IgD-negative memory B cell (primary cell): ENCODE data around the gene KIFC1. TPM values are rescaled to one million over a fixed set of nuclear protein-coding genes. Genes with fewer than 3 reads are reported as not detected.
"Not testable (repeated sequence)": the region's sequence is repeated elsewhere in the genome, so short reads cannot be mapped to it uniquely, and the experiment has no call there.

Experiments
- H3K27ac Mint-ChIP-seq, 3 donors: one replicate each; pipeline ENCODE4 v1.8.0; 2020 to 2022; ENCODE audit warnings: mild to moderate bottlenecking in 3 of 3, mixed read lengths in 3 of 3, moderate library complexity in 1 of 3
- H3K27me3 Mint-ChIP-seq: one replicate; pipeline ENCODE4 v1.8.0; 2021; ENCODE audit warnings: mixed read lengths
- H3K36me3 Mint-ChIP-seq: one replicate; pipeline ENCODE4 v1.8.0; 2020; ENCODE audit warnings: mild to moderate bottlenecking, mixed read lengths
- H3K4me1 Mint-ChIP-seq, 3 donors: one replicate each; pipeline ENCODE4 v1.8.0; 2020 to 2022; ENCODE audit warnings: mixed read lengths in 3 of 3, mild to moderate bottlenecking in 1 of 3
- H3K4me3 Mint-ChIP-seq, 4 donors: one replicate each; pipeline ENCODE4 v1.8.0; 2020 to 2022; ENCODE audit warnings: mild to moderate bottlenecking in 4 of 4, mixed read lengths in 4 of 4, moderate library complexity in 3 of 4
- H3K9me3 Mint-ChIP-seq, 3 donors: one replicate each; pipeline ENCODE4 v1.8.0; 2020 to 2021; ENCODE audit warnings: mixed read lengths in 3 of 3, mild to moderate bottlenecking in 1 of 3
- polyA plus RNA-seq: library from polyadenylated mRNA; unstranded; fragments of 300-500 nt; fragmentation: Illumina TruSeq; gene quantifications from one replicate; pipeline ENCODE4 v1.2.3, GENCODE V29; 2021

KIFC1 gene
- polyA plus RNA-seq, 1 donor from 2014 or later, result 0.23 TPM

DNA sequence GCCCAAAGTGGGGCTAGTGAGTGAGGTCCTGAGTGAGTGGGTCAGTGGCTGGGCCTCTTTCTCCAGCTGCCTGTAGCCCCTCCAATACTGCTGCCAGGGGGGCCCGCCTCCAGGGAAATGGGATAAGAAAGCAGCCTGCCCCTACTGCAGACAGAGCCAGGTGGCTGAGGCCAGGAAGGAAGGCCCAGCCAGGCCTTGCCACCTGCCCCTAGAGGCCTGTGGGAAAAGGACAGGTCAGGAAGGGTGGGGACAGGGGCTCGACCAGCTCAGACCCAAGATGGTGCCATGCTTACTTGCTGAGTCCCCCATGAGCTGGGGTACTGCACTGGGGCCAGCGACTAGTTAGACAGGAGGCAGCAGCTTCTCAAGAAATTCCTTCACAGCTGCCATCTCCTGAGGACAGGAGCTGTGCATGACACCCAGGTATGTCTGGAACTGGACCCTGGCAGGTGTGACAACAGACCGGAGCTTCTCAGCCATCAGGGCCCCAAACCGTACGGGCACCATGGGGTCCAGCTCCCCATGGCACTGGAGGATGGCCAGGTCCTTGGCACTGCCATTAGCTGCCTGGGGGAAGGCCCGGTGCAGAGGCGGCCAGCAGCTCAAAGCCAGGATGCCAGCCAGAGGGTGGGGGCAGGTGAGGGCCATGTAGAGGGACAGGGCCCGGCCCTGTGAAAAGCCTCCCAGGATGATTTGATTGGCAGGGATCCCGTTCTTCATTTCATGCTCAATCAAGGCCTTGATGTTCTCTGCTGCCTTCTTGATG, 26.2 kb upstream of the KIFC1 start:
- not testable (repeated sequence) for H3K36me3 Mint-ChIP-seq, H3K9me3 Mint-ChIP-seq, H3K4me3 Mint-ChIP-seq, H3K27ac Mint-ChIP-seq, H3K27me3 Mint-ChIP-seq, H3K4me1 Mint-ChIP-seq

DNA sequence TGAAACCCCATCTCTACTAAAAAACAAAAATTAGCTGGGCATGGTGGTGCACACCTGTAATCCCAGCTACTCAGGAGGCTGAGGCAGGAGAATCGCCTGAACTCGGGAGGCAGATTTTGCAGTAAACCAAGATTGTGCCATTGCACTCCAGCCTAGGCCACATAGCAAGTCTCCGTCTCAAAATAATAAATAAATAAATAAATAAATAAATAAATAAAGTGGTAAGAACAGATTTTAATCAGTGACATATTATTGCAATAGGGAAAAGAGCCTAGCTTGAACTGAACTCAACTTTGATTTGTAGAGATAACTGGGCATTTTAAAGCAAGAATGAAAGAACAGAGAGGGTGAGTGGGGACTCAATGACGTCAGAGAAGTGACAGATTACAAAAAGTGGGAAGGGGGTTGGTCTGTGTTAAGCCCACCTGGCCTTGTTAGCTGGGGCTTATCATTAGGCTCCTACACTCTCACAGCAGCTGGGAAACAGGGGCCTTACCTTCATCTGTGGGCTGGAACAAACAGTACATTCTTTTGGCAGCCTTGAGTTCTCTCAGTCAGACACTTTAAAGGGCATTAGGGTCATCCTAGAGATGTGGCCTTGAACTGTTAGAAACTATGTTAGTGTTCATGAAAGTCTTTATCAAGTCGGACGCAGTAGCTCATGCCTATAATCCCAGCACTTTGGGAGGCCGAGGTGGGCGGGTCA, 24.5 kb upstream of the KIFC1 start:
- Mint-ChIP-seq H3K36me3 (no peaks in the 10 kb centered on the region), H3K27ac (no peak overlapping the region), H3K4me1 (no peaks in the 10 kb centered on the region), H3K27me3 (no peaks in the 10 kb centered on the region), H3K9me3 (no peaks in the 10 kb centered on the region), H3K4me3 (no peak overlapping the region)

DNA sequence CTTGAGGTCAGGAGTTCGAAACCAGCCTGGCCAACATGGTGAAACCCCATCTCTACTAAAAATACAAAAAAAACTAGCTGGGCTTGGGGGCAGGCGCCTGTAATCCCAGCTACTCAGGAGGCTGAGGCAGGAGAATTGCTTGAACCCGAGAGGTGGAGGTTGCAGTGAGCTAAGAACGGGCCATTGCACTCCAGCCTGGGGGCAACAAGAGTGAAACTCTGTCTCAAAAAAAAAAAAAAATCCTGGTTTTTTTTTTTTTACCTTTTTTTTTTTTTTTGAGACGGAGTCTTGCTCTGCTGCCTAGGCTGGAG, 24.0 kb upstream of the KIFC1 start:
- not testable (repeated sequence) for H3K27ac Mint-ChIP-seq, H3K9me3 Mint-ChIP-seq, H3K36me3 Mint-ChIP-seq, H3K4me3 Mint-ChIP-seq, H3K27me3 Mint-ChIP-seq, H3K4me1 Mint-ChIP-seq

DNA sequence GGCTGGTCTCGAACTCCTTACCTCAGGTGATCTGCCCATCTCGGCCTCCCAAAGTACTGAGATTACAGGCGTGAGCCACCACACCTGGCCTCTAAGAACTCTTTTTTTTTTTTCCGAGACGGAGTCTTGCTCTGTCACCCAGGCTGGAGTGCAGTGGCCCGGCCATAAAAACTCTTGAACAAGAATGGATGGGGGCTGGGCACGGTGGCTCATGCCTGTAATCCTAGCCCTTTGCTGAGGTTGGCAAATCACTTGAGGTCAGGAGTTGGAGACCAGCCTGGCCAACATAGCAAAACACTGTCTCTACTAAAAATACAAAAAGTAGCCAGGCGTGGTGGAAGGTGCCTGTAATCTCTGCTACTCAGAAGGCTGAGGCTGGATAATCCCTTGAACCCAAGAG, 19.7 kb upstream of the KIFC1 start:
- H3K9me3 Mint-ChIP-seq, H3K36me3 Mint-ChIP-seq, H3K4me3 Mint-ChIP-seq, H3K27me3 Mint-ChIP-seq, H3K27ac Mint-ChIP-seq, H3K4me1 Mint-ChIP-seq: not testable (repeated sequence)

DNA sequence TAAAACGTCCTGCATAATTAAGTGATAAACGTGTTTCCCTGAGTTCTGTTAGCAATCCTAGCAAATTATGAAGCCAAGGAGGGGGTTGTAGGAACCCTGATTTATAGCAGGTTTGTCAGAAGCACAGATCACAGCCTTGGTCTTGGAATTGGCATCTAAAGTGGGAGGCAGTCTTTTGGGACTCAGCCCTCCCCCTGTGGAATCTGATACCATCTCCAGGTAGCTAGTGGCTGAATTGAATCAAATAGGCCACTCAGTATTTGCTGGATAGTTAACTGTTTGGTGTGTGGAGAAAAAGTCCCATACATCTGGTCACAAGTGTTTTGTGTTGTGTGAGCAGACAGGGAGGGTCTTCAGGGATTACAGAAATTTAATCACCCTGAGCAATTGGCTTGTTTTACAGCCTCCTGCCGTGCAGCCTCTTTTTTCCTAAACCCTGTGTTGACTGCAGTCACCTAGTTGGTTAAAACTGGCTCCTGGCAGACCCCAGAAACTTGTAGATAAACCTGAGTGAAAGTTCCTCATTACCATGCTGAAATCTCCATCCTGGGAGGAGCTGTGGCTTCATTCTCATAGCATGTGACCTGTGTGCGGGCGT, 19.0 kb upstream of the KIFC1 start:
- Mint-ChIP-seq H3K36me3 (peaks cover 2% of the 10 kb centered on the region), H3K27me3 (no peaks in the 10 kb centered on the region), H3K27ac (no peak overlapping the region), H3K4me1 (peaks cover 0 to 4% (median 2%) of the 10 kb centered on the region in 3 donors), H3K4me3 (no peak overlapping the region), H3K9me3 (no peaks in the 10 kb centered on the region)

DNA sequence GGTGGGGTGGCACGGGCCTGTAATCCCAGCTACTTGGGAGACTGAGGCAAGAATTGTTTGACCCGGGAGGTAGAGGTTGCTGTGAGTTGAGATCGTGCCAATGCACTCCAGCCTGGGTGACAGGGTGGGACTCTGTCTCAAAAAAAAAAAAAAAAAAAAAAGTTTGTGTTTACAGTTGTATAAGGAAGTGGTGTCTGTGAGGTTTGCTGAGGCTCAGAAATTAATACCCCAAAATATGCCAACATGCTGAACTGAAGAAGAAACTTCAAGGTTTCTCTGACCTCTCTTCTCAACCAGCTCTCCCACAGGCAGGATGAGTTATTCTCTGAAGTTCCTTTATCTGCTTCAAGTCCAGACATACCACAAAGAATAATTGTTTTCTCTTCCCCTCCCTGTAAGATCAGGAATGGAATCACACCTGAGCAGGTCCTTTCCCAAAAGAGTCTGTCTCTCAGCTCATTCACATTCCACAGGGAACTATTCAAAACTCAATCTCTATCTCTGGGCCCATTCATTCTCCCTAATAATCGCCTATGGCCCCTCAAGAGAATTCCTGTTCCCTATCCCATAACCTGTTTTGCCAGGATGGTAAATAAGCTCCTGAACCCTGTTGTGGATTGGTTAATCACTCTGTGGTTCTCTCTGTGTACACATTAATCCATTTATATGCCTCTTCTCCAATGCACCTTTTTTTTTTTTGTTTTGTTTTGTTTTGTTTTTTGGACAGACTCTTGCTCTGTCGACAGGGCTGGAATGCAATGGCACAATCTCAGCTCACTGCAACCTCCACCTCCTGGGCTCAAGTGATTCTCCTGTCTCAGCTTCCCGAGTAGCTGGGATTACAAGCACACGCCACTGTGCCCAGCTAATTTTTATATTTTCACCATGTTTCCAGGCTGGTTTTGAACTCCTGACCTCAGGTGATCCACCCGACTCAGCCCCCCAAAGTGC, 17.4 kb upstream of the KIFC1 start:
- peaks cover 2% of the 10 kb centered on the region for H3K36me3 Mint-ChIP-seq
- no peak overlapping the region for H3K4me3 Mint-ChIP-seq
- H3K9me3 Mint-ChIP-seq, result no peaks in the 10 kb centered on the region
- H3K27ac Mint-ChIP-seq, result peak overlapping the region in 1 of 3 donors; percentile 52
- peaks cover 0 to 4% (median 2%) of the 10 kb centered on the region in 3 donors for H3K4me1 Mint-ChIP-seq
- no peaks in the 10 kb centered on the region for H3K27me3 Mint-ChIP-seq

DNA sequence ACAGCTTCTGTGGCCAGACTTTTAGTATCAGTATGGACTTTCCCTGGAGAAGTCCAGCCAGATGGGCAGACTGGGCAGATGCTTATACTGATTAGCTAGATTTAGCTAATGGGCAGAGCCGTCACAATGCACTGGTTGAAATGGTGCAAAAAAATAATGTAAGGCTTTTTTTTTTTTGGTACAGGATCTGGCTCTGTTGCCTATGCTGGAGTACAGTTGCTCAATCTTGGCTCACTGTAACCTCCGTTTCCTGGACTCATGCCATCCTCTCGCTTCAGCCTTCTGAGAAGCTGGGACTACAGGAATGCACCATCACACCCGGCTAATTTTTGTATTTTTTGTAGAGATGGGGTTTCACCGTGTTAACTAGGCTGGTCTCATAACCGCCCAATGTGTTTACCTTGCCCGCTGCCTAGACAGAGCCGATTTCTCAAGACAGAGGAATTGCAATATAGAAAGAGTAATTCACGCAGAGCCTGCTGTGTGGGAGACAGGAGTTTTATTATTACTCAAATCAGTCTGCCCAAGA, 16.4 kb upstream of the KIFC1 start:
- H3K27me3 Mint-ChIP-seq, result no peaks in the 10 kb centered on the region
- peaks cover 2% of the 10 kb centered on the region for H3K36me3 Mint-ChIP-seq
- no peak overlapping the region for H3K27ac Mint-ChIP-seq
- no peaks in the 10 kb centered on the region for H3K9me3 Mint-ChIP-seq
- H3K4me3 Mint-ChIP-seq, result no peak overlapping the region
- H3K4me1 Mint-ChIP-seq, result peaks cover 0 to 4% (median 2%) of the 10 kb centered on the region in 3 donors

DNA sequence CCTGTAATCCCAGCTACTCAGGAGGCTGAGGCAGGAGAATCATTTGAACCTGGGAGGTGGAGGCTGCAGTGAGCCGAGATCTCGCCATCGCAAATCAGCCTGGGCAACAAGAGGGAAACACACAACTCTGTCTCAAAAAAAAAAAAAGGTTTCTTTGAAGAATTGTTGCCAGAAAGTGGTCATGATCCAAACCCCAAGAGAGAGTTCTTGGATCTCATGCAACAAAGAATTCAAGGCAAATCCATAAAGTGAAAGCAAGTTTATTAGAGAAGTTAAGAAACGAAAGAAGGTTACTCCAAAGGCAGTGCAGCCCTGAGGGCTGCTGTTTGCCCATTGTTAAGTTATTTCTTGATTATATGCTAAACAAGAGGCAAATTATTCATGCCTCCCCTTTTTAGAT, 14.5 kb upstream of the KIFC1 start:
- Mint-ChIP-seq H3K9me3 (no peaks in the 10 kb centered on the region), H3K27me3 (no peaks in the 10 kb centered on the region), H3K4me3 (no peak overlapping the region), H3K36me3 (peaks cover 2% of the 10 kb centered on the region), H3K27ac (no peak overlapping the region), H3K4me1 (peaks cover 0 to 4% (median 2%) of the 10 kb centered on the region in 3 donors)

DNA sequence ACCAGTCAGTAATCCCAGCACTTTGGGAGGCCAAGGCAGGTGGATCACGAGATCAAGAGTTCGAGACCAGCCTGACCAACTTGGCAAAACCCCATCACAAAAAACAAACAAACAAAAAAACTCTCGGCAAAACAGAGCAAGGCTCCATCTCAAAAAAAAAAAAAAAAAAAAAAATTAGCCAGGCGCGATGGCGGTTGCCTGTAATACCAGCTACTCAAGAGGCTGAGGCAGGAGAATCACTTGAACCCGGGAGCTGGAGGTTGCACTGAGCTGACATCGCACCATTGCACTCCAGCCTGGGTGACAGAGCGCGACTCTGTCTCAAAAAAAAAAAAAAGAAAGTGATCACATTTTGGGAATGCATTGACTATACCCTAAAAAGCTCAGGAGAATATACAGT, 12.4 kb upstream of the KIFC1 start:
- H3K27ac Mint-ChIP-seq, H3K27me3 Mint-ChIP-seq, H3K36me3 Mint-ChIP-seq, H3K4me1 Mint-ChIP-seq, H3K4me3 Mint-ChIP-seq, H3K9me3 Mint-ChIP-seq: not testable (repeated sequence)

DNA sequence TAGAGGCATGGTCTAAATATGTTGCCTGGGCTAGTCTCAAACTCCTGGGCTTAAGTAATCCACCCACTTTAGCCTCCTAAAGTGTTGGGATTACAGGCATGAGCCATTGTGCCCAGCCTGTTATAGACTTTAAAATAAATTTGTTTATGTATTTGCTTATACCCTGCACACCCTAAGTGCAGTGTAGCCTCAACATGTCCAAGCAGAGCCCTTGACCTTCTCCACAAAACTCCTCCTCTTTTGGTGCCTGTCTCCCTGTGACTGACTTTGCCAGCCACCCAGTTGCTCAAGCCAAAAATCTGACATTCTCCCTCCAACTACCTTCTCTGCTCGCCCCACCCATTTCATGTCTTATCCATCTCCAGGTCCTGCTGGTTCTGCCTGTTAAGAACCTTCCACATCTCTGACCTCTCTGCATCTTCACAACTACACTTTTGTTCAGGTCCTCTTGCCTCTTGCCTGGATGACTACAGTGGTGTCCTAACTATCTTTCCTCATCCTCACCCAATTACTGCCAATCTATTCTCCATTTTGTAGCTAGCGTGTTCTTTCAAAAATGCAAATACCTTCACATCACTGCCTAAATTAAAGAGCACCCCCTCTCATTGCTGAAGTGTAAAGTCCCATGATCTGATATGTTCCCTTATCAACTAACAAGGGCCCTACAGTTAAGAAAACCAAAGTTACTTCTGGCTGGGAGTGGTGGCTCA, 11.2 kb upstream of the KIFC1 start:
- no peaks in the 10 kb centered on the region for H3K4me1 Mint-ChIP-seq
- no peaks in the 10 kb centered on the region for H3K27me3 Mint-ChIP-seq
- no peaks in the 10 kb centered on the region for H3K9me3 Mint-ChIP-seq
- no peak overlapping the region for H3K27ac Mint-ChIP-seq
- no peak overlapping the region for H3K4me3 Mint-ChIP-seq
- no peaks in the 10 kb centered on the region for H3K36me3 Mint-ChIP-seq

DNA sequence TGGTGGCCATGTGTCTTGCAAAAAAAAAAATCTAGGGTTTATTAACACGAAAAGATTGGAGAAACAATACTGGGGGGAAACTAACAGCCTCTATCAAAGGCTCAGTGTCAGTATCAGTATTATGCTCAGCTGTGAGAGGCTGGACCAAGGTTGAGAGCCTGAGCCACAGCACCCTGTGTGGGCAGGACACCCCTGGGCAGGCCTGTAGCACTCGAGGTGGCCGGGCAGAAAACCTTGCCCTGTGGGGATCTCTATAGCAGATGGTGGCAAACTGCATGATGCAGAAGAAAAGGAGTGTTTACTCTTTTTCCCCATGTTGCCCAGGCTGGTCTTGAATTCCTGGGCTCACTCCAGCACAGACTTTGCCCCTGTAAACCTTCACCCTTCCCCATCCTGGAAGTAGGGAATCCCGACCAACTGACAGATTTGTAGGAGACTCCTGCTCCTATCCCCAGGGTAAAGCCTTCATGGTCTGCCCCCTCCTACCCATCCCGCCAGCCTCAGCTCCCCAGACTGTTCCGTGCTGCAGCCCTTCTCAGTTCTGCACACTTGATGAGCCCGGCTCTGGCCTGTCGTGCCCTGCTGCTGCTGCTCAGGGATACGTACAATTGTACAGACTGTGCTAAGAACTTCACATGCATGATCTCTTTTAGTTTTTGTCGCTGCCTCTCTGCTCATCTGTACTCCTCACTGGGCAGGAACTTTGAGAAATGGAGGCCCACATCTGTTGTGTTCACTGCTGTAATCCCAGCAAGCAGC, 8.0 kb upstream of the KIFC1 start:
- H3K9me3 Mint-ChIP-seq, result no peaks in the 10 kb centered on the region
- no peaks in the 10 kb centered on the region for H3K27me3 Mint-ChIP-seq
- H3K27ac Mint-ChIP-seq, result no peak overlapping the region
- H3K4me1 Mint-ChIP-seq, result peaks cover 0 to 1% (median 0%) of the 10 kb centered on the region in 3 donors
- no peaks in the 10 kb centered on the region for H3K36me3 Mint-ChIP-seq
- H3K4me3 Mint-ChIP-seq, result no peak overlapping the region

DNA sequence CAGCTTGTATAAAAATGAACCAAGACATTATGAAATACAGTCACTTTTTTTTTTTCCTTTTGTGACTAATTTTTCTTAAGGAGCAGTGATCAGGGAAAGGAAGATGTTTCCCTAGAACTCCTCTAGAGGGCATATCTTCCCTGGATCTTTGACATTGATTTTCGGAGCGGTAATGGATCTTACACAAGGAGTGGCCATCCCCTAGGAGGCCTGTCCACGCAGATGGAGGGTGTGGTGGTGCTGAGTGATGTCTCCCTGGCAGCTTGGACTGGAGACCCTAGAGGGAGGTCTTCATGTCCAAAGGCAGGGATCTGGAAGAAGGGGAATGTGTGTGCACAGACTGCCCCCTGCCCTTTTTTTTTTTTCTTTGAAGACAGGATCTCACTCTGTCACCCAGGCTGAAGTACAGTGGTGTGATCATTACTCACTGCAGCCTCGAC, 7.0 kb upstream of the KIFC1 start:
- Mint-ChIP-seq H3K9me3 (no peaks in the 10 kb centered on the region), H3K36me3 (no peaks in the 10 kb centered on the region), H3K27ac (no peak overlapping the region), H3K4me1 (peaks cover 0 to 1% (median 0%) of the 10 kb centered on the region in 3 donors), H3K4me3 (no peak overlapping the region), H3K27me3 (no peaks in the 10 kb centered on the region)

DNA sequence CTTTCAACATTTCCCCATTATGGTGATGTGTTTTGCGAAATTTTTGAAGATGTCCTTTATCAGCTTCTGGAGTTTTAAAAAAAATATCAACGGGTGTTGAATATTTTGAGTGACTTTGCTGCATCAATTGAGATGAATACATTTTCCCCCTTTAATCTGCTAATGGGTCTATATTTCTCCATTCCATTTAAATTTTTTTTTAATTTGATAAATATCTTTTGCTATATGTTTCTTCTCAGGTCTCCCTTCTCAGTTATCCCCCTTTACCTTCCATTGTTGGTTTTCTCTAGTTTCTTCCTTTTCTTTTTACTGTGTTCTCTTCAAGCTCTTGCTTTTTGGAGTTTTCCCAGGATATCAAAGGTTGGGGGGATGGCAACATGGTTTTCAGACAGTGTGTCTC, 1.4 kb upstream of the KIFC1 start:
- H3K9me3 Mint-ChIP-seq, result no peaks in the 10 kb centered on the region
- no peaks in the 10 kb centered on the region for H3K36me3 Mint-ChIP-seq
- H3K27ac Mint-ChIP-seq, result peak overlapping the region in 2 of 3 donors; percentile 98 to 99
- H3K27me3 Mint-ChIP-seq, result peaks cover 3% of the 10 kb centered on the region
- H3K4me3 Mint-ChIP-seq, result peak overlapping the region in 1 of 4 donors; percentile 42
- peaks cover 10 to 24% (median 23%) of the 10 kb centered on the region in 3 donors for H3K4me1 Mint-ChIP-seq
